GM21529 (cell line): Measurements from ENCODE around the gene SIX1.

Source experiments
- ATAC-seq: cut with Tn5 transposase; IDR thresholded peaks from one replicate; pipeline ENCODE4 v1.9.1; 2021; ENCODE audit not compliant: unreplicated experiment

Gene SIX1

GRCh38 chr14:60648934-60649874 lies at the start of gene SIX1:
Gene SIX1 (minus strand): TSS chr14:60649477. CDS start chr14:60649189, 288 bp downstream.
- ATAC-seq = peak; percentile 54

GRCh38 chr14:60695327-60695726 lies 46.0 kb upstream of the SIX1 start:
- ATAC-seq = no peak

GRCh38 chr14:60691383-60692113 lies 42.3 kb upstream of the SIX1 start:
- no peak for ATAC-seq

- no peak for ATAC-seq
These were observed 37.6 kb upstream of the SIX1 start for GRCh38 chr14:60686865-60687264.

GRCh38 chr14:60684203-60684602 lies 34.9 kb upstream of the SIX1 start:
- ATAC-seq = no peak

GRCh38 chr14:60681271-60681670 lies 32.0 kb upstream of the SIX1 start:
- ATAC-seq = no peak

- ATAC-seq = no peak
These were observed 31.2 kb upstream of the SIX1 start for GRCh38 chr14:60680511-60680910.

GRCh38 chr14:60679566-60680258 lies 30.4 kb upstream of the SIX1 start:
- ATAC-seq = no peak

GRCh38 chr14:60677701-60678100 lies 28.4 kb upstream of the SIX1 start:
- no peak for ATAC-seq

GRCh38 chr14:60670989-60671388 lies 21.7 kb upstream of the SIX1 start:
- ATAC-seq = no peak

GRCh38 chr14:60668431-60669112 lies 19.3 kb upstream of the SIX1 start:
- no peak for ATAC-seq

- ATAC-seq = no peak
These were observed 15.9 kb upstream of the SIX1 start for GRCh38 chr14:60665177-60665550.

GRCh38 chr14:60662982-60663381 lies 13.7 kb upstream of the SIX1 start:
- ATAC-seq = no peak

GRCh38 chr14:60661721-60662120 lies 12.4 kb upstream of the SIX1 start:
- ATAC-seq = no peak

GRCh38 chr14:60658909-60659585 lies 9.8 kb upstream of the SIX1 start:
- ATAC-seq = no peak

- ATAC-seq = no peak
These were observed 9.0 kb upstream of the SIX1 start for GRCh38 chr14:60658211-60658690.

- no peak for ATAC-seq
These were observed 8.4 kb upstream of the SIX1 start for GRCh38 chr14:60657456-60658210.

- peak; percentile 90 for ATAC-seq
These were observed 7.6 kb upstream of the SIX1 start for GRCh38 chr14:60656686-60657455.
